H9 (cell line): Measurements from ENCODE around the gene LY6G5C. TPM values are rescaled to one million over a fixed set of nuclear protein-coding genes. Genes with fewer than 3 reads are reported as not detected.

Source experiments
- DNase-seq: peaks from one replicate; pipeline ENCODE4 v3.0.0-alpha.2; 2017
- H2AFZ ChIP-seq: one replicate; pipeline ENCODE4 v1.6.1; 2013; ENCODE audit warnings: mild to moderate bottlenecking, low read length, control low read depth, moderate library complexity
- H2AK5ac ChIP-seq: 2 replicates; pipeline ENCODE4 v1.6.1; 2013; ENCODE audit warnings: low read length, control low read depth, mixed read lengths; ENCODE audit not compliant: insufficient read length
- H2BK120ac ChIP-seq: one replicate; pipeline ENCODE4 v1.6.1; 2013; ENCODE audit warnings: low read depth, mild to moderate bottlenecking, low read length, control low read depth, inconsistent platforms; ENCODE audit not compliant: poor library complexity, severe bottlenecking
- H2BK12ac ChIP-seq: 2 replicates; pipeline ENCODE4 v1.6.1; 2013; ENCODE audit warnings: low read length, control low read depth, mixed read lengths, low read depth; ENCODE audit not compliant: insufficient read length
- H2BK15ac ChIP-seq: 2 replicates; pipeline ENCODE4 v1.6.1; 2013; ENCODE audit warnings: low read depth, low read length, control low read depth
- H2BK20ac ChIP-seq: one replicate; pipeline ENCODE4 v1.6.1; 2013; ENCODE audit warnings: low read depth, mild to moderate bottlenecking, low read length, control low read depth, inconsistent platforms; ENCODE audit not compliant: poor library complexity, severe bottlenecking
- H2BK5ac ChIP-seq: 2 replicates; pipeline ENCODE4 v1.6.1; 2013; ENCODE audit warnings: low read length, control low read depth, mixed read lengths; ENCODE audit not compliant: insufficient read length
- H3K14ac ChIP-seq: 2 replicates; pipeline ENCODE4 v1.6.1; 2013; ENCODE audit warnings: low read length, control low read depth; ENCODE audit not compliant: insufficient read depth
- H3K18ac ChIP-seq: 2 replicates; pipeline ENCODE4 v1.6.1; 2013; ENCODE audit warnings: low read depth, mild to moderate bottlenecking, mixed read lengths, low read length, control low read depth; ENCODE audit not compliant: insufficient read length
- H3K23ac ChIP-seq: 2 replicates; pipeline ENCODE4 v1.6.1; 2013; ENCODE audit warnings: low read length, control low read depth, mixed read lengths, low read depth; ENCODE audit not compliant: insufficient read length
- H3K23me2 ChIP-seq: 2 replicates; pipeline ENCODE4 v1.6.1; 2013; ENCODE audit warnings: low read depth, mild to moderate bottlenecking, mixed read lengths, low read length, control low read depth; ENCODE audit not compliant: insufficient read length, poor library complexity, severe bottlenecking
- H3K27ac ChIP-seq: 2 replicates; pipeline ENCODE4 v1.5.1; 2013; ENCODE audit warnings: low read length, control low read depth, mixed read lengths, low read depth; ENCODE audit not compliant: insufficient read length
- H3K27me3 ChIP-seq: 2 replicates; pipeline ENCODE4 v1.6.1; 2013; ENCODE audit warnings: low read length, control low read depth, inconsistent platforms; ENCODE audit not compliant: insufficient read depth
- H3K4ac ChIP-seq: 2 replicates; pipeline ENCODE4 v1.6.1; 2013; ENCODE audit warnings: low read depth, mild to moderate bottlenecking, control low read depth, inconsistent platforms, low read length, moderate library complexity
- H3K4me1 ChIP-seq: 2 replicates; pipeline ENCODE4 v1.6.1; 2013; ENCODE audit warnings: low read length, control low read depth, inconsistent platforms; ENCODE audit not compliant: insufficient read depth
- H3K4me2 ChIP-seq: 2 replicates; pipeline ENCODE4 v1.6.1; 2013; ENCODE audit warnings: low read length, control low read depth, mixed read lengths; ENCODE audit not compliant: insufficient read length, insufficient read depth
- H3K56ac ChIP-seq: 2 replicates; pipeline ENCODE4 v1.6.1; 2013; ENCODE audit warnings: low read depth, mild to moderate bottlenecking, mixed read lengths, low read length, control low read depth; ENCODE audit not compliant: insufficient read length
- H3K79me1 ChIP-seq: 2 replicates; pipeline ENCODE4 v1.6.1; 2013; ENCODE audit warnings: low read depth, mild to moderate bottlenecking, moderate library complexity, low read length, control low read depth, inconsistent platforms; ENCODE audit not compliant: insufficient read depth, poor library complexity, severe bottlenecking
- H3K79me2 ChIP-seq: 2 replicates; pipeline ENCODE4 v1.6.1; 2013; ENCODE audit warnings: low read length, control low read depth, inconsistent platforms; ENCODE audit not compliant: insufficient read depth
- H3K9ac ChIP-seq: 2 replicates; pipeline ENCODE4 v1.6.1; 2013; ENCODE audit warnings: low read length, control low read depth, mixed read lengths; ENCODE audit not compliant: insufficient read length; ENCODE audit errors: extremely low read depth
- H3K9me3 ChIP-seq: one replicate; pipeline ENCODE4 v1.6.1; 2013; ENCODE audit warnings: low read depth, low read length, inconsistent platforms; ENCODE audit not compliant: control insufficient read depth
- H3T11ph ChIP-seq: one replicate; pipeline ENCODE4 v1.6.1; 2013; ENCODE audit warnings: mild to moderate bottlenecking, low read length, control low read depth, inconsistent platforms
- H4K20me1 ChIP-seq: one replicate; pipeline ENCODE4 v1.6.1; 2013; ENCODE audit not compliant: control insufficient read depth, insufficient read length, insufficient read depth
- H4K5ac ChIP-seq: 2 replicates; pipeline ENCODE4 v1.6.1; 2013; ENCODE audit warnings: low read depth, mild to moderate bottlenecking, mixed read lengths, low read length, control low read depth; ENCODE audit not compliant: insufficient read length
- H4K8ac ChIP-seq: replicated peaks from 2 replicates; pipeline ENCODE4 v1.6.1; 2013; ENCODE audit warnings: low read length, control low read depth, mixed read lengths, low read depth; ENCODE audit not compliant: insufficient read length
- H4K91ac ChIP-seq: 2 replicates; pipeline ENCODE4 v1.6.1; 2013; ENCODE audit warnings: low read depth, mild to moderate bottlenecking, moderate library complexity, mixed read lengths, low read length, control low read depth; ENCODE audit not compliant: insufficient read length
- H3K27ac Mint-ChIP-seq, 3 experiments: 2 replicates in 2 of 3; 3 replicates in 1 of 3; pipeline ENCODE4 v1.8.0; 2020 to 2021; ENCODE audit warnings: mixed read lengths in 3 of 3, mild to moderate bottlenecking in 1 of 3, moderate library complexity in 1 of 3
- H3K27me3 Mint-ChIP-seq: 2 replicates; pipeline ENCODE4 v1.8.0; 2021; ENCODE audit warnings: low read depth, mild to moderate bottlenecking, moderate library complexity, mixed read lengths
- H3K36me3 Mint-ChIP-seq, 3 experiments: 2 replicates in 2 of 3; 3 replicates in 1 of 3; pipeline ENCODE4 v1.8.0; 2020 to 2021; ENCODE audit warnings: low read depth in 3 of 3, mixed read lengths in 3 of 3; ENCODE audit not compliant: insufficient read depth in 1 of 3
- H3K4me1 Mint-ChIP-seq, 2 experiments: 2 replicates each; pipeline ENCODE4 v1.8.0; 2020; ENCODE audit warnings: mixed read lengths in 2 of 2
- H3K4me3 Mint-ChIP-seq, 2 experiments: 2 replicates in 1 of 2; 3 replicates in 1 of 2; pipeline ENCODE4 v1.8.0; 2020 to 2021; ENCODE audit warnings: mild to moderate bottlenecking in 2 of 2, mixed read lengths in 2 of 2, moderate library complexity in 1 of 2
- H3K9me3 Mint-ChIP-seq, 2 experiments: 2 replicates in 1 of 2; 3 replicates in 1 of 2; pipeline ENCODE4 v1.8.0; 2020; ENCODE audit warnings: mild to moderate bottlenecking in 2 of 2, mixed read lengths in 2 of 2, moderate library complexity in 1 of 2
- WGBS: extraction: QIAGEN DNeasy Blood & Tissue Kit; methylation state at CpG from one replicate; pipeline ENCODE4 v1.1.7; 2013; ENCODE audit warnings: missing lambda C conversion rate, low lambda C conversion rate, mixed read lengths; ENCODE audit not compliant: insufficient read length; ENCODE audit errors: extremely low coverage; 5-methylcytosine and 5-hydroxymethylcytosine counted together
- total RNA-seq: library from RNA; stranded (reverse); gene quantifications from 2 replicates; pipeline ENCODE4 v1.2.1, GENCODE V29; 2021
- TF ChIP-seq, protein P1 (sequence below): fragments of 200-600 bp; sonication (generic); conservative IDR thresholded peaks from 3 replicates; pipeline ENCODE4 v1.8.0; 2021; ENCODE audit warnings: antibody characterized with exemption, mild to moderate bottlenecking

The LY6G5C gene
- total RNA-seq, 1 experiment from 2014 or later = 2.2 TPM

- Histone ChIP-seq H2BK12ac (no peak overlapping the region), H3K23me2 (peaks cover 9% of the 10 kb centered on the region), H3K4me1 (no peaks in the 10 kb centered on the region), H3K9me3 (no peaks in the 10 kb centered on the region), H3K18ac (no peak overlapping the region), H2BK5ac (no peak overlapping the region), H2AK5ac (no peak overlapping the region), H4K20me1 (no peaks in the 10 kb centered on the region), H3K56ac (no peak overlapping the region), H3K23ac (no peak overlapping the region), H2BK15ac (no peak overlapping the region), H3T11ph (no peak overlapping the region), H3K9ac (no peak overlapping the region), H4K5ac (no peak overlapping the region), H3K4me2 (no peak overlapping the region), H2AFZ (no peak overlapping the region), H3K27me3 (no peaks in the 10 kb centered on the region; the same call in 1 of the 2 replicates), H3K27ac (no peak overlapping the region), H4K91ac (no peak overlapping the region), H3K14ac (no peak overlapping the region), H4K8ac (no peak overlapping the region), H3K4ac (no peak overlapping the region), H3K79me2 (no peaks in the 10 kb centered on the region), H2BK20ac (no peak overlapping the region), H3K79me1 (no peaks in the 10 kb centered on the region), H2BK120ac (no peak overlapping the region)
- H3K27ac Mint-ChIP-seq = 0 out of 7 replicates have a peak overlapping the region, but pooled peaks of 1 of the 3 experiments have one; percentile 23
- H3K4me1 Mint-ChIP-seq = peaks cover 13 to 19% of the 10 kb centered on the region in 2 experiments
- TF ChIP-seq, protein P1, sequence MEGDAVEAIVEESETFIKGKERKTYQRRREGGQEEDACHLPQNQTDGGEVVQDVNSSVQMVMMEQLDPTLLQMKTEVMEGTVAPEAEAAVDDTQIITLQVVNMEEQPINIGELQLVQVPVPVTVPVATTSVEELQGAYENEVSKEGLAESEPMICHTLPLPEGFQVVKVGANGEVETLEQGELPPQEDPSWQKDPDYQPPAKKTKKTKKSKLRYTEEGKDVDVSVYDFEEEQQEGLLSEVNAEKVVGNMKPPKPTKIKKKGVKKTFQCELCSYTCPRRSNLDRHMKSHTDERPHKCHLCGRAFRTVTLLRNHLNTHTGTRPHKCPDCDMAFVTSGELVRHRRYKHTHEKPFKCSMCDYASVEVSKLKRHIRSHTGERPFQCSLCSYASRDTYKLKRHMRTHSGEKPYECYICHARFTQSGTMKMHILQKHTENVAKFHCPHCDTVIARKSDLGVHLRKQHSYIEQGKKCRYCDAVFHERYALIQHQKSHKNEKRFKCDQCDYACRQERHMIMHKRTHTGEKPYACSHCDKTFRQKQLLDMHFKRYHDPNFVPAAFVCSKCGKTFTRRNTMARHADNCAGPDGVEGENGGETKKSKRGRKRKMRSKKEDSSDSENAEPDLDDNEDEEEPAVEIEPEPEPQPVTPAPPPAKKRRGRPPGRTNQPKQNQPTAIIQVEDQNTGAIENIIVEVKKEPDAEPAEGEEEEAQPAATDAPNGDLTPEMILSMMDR = no peak
- no CpG with 5 or more reads among the region's 8 CpGs for WGBS
- H3K4me3 Mint-ChIP-seq = no peak overlapping the region
- H3K9me3 Mint-ChIP-seq = no peaks in the 10 kb centered on the region; a peak in 2 of 5 replicates
- H3K36me3 Mint-ChIP-seq = peaks cover 14 to 49% (median 32%) of the 10 kb centered on the region in 3 experiments
- peaks cover 8% of the 10 kb centered on the region for H3K27me3 Mint-ChIP-seq
- DNase-seq = no peak
Observed at GRCh38 chr6:31687321-31687720, 6.5 kb upstream of the LY6G5C start.
